Ureter (tissue), 1 donor: ENCODE data around the gene CSNK1G1. TPM values are rescaled to one million over a fixed set of nuclear protein-coding genes. Genes with fewer than 3 reads are reported as not detected.
A peak's percentile ranks its signal among the peaks of the same experiment; 100 is the strongest.

ENCODE experiments used
- DNase-seq: peaks from one replicate; pipeline ENCODE4 v3.0.0-alpha.2; 2020; ENCODE audit warnings: low spot score
- total RNA-seq: library from RNA; stranded (reverse); gene quantifications from one replicate; pipeline ENCODE4 v1.2.4, GENCODE V29; 2023
- donor health status: DM: yes; HTN: yes; CAD: no.

The CSNK1G1 gene
- total RNA-seq, 1 donor from 2014 or later = 29.5 TPM

DNA sequence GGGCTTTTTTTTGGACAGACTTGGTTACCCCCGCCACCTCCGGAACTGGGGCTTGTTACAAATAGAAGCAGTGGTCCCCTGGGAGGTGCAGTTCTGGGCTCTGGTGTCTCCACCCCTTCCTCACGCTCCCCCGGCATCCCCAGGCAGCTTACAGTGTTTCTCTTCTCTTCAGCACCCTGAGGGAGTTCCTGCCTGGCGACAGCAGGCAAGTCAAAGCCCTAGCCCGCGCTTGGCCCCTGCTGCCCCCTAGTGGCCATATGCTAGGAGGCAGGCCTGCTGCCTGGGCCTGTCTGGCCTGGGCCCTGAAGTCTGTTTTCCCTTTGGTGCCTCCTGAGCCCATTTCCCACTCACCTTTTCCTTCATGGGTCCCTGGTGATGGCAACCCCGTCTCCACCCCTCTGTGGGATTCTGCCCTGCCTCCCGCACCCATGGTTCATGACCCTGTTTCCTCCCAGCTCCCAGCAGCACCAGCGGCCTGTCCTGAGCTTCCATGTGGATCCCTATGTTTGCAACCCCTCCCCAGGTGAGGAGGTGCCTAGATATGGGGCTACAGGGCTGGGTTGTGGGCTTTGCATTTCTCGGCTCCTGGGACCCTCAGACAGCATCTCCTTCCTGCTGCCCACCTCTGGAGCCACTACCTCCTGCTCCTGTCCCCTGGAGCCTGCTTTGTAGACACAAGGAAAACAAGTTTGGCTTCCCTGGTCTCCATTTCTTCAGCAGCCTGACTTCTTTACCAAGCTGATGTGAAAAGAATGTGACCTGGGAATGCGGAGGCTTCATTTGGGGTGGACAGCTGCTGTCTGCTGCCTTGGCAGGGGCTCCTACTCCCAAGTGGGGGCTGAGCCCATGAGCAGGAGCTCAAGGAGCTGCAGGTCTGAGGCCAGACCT lies 202.2 kb downstream of the CSNK1G1 start:
- peak; percentile 92 for DNase-seq

DNA sequence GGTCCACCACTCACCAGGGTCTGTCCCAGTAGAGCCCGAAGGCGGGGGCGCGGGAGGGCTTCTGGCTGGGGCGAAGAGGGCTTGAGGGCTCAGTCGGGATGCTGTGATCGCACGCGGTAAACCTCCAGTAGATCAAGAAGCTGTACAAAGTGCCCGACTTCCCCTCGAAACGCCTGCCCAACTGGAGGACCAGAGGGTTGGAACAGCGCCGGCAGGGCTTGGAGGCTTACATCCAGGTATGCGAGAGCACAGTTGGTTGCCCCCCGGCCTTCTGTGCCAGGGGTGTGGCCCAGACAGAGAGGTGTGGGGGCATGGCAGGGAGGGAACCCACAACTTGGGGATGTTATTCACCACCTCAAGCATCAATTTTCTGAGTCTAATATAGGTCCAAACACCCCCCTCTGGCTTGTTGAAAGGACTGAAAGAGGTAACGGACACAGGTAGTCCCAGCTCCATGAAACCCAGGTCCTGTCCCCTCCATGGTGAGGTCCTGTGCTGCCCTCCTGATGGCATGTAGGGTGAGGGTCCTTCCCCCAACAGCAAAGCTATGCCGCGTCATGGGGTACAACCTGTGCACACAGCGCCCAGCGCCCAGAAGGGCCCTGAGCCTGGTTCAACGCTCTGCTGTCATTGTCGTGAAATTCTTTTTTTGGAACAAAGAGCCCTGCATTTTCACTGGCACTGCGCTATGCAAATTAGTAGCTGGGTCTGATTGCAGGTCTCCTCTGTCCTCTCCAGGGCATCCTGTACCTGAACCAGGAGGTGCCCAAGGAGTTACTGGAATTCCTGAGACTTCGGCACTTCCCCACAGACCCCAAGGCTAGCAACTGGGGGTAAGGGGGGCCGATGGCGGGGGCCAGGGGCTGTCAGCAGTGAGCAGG lies 203.2 kb downstream of the CSNK1G1 start:
- no peak for DNase-seq

- DNase-seq = no peak
Observed at GRCh38 chr15:64151727-64152506, 204.1 kb downstream of the CSNK1G1 start, which contains the start of gene SNX22. SNX22 (plus strand) TSS chr15:64151731; CDS start chr15:64151776, 45 bp downstream.

- no peak for DNase-seq
Observed at GRCh38 chr15:64149893-64150578, 205.9 kb downstream of the CSNK1G1 start.

DNA sequence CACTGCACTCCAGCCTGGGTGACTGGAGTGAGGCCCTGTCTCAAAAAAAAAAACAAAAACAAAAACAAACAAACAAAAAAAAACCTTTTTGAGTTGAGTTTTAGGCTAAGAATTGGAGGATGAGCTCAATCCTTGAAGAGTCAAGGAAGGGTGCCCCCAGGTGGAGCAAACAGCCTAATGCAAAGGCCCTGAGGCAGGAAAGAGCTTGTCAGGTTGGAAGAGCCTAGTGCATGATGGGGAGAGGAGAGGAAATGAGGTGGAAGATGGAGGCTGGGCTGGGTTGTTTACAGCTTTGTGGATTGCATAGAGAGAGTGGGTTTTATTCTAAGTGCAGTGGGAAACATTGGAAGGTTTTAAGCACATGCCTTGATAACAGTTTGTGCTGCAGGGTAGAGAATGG lies 206.5 kb downstream of the CSNK1G1 start:
- no peak for DNase-seq

GRCh38 chr15:64148581-64148980 lies 207.4 kb downstream of the CSNK1G1 start:
- DNase-seq = no peak

DNA sequence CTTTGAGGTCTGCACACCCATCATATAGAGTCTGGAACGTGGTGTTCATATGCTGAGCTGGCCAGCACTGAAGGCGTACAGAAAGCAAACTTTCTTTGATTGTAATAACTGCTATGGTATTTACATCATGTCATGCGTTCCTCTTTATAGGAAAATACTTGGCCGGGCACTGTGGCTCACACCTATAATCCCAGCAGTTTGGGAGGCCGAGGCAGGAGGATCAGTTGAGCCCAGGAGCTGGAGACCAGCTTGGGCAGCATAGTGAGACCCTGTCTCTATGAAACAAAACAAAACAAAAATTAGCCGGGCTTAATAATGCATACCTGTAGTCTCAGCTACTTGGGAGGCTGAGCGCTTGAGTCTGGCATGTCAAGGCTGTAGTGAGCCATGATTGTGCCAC lies 207.8 kb downstream of the CSNK1G1 start:
- no peak for DNase-seq

GRCh38 chr15:64146885-64147681 lies 208.9 kb downstream of the CSNK1G1 start:
- DNase-seq = no peak

- DNase-seq = no peak
Observed at GRCh38 chr15:64146520-64146884, 209.5 kb downstream of the CSNK1G1 start.

GRCh38 chr15:64146041-64146440 lies 209.9 kb downstream of the CSNK1G1 start:
- no peak for DNase-seq

- DNase-seq = no peak
Observed at GRCh38 chr15:64144565-64145281, 211.2 kb downstream of the CSNK1G1 start.

GRCh38 chr15:64144192-64144564 lies 211.8 kb downstream of the CSNK1G1 start:
- no peak for DNase-seq

DNA sequence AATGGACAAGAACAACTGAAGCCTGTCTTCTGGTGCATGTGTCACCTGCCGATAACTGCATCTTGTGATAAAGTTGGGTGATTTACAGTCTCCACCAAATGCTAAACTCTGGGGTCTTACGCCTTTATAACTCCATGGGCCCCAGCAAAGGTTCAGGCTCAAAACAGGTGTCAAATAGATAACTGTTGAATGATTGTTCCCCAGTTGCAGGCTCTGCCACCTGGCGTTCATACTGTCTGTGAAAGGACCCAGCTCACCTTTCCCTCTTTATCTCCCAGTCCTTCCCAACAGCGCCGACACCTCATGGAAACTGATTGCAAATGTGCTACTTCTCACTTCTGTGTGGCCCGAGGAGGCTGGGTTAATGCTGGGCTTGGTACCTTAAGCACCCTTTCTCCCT lies 212.7 kb downstream of the CSNK1G1 start:
- DNase-seq = no peak

DNA sequence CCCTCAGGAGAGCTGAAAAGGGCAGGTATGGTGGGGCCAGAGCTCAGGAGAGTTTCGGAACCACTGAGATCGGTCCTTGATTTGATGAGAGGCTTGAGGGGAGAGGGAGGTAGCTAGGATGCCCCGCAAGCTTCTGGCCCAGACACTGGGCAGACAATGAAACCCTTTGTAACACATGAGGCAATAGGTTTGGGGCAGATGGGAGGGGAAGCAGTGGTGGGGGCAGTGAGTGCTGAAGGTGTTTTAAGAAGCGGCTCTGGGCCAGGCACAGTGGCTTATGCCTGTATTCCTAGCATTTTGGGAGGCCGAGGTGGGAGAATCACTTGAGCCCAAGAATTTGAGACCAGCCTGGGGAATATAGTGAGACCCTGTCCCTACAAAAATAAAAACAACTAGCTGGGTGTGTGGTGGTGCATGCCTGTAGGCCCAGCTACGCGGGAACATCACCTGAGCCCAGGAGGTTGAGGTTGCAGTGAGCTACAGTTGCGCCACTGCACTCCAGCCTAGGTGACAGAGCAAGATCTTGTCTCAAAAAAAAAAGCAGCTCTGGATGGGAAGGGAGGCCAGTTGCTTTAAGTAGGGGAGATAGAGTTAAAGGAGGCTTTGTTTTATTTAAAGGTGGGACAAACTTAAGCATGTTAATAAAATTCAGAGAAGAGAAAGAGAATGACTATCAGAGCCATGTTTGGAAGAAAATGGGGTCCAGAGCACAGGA lies 214.0 kb downstream of the CSNK1G1 start:
- no peak for DNase-seq

GRCh38 chr15:64138331-64138941 lies 217.5 kb downstream of the CSNK1G1 start:
- DNase-seq = no peak

GRCh38 chr15:64137226-64137833 lies 218.6 kb downstream of the CSNK1G1 start:
- no peak for DNase-seq

DNA sequence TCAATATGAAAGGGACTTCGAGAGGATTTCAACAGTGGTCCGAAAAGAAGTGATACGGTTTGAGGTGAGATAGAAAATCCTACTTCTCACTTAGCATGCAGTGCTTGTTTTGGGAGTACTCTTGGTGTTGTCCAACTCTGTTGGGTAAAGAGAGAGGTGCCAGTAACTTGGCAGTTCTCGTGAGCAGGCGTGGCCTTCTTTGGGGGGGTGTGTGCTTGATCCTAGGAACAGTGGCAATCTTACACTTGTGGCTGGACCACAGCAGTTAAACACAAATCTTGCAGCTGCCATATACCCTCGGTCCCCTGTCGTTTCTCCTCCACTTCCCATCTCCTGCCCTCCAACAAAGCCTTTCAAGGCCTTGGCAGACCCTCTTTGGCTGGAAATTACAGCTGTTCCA lies 219.6 kb downstream of the CSNK1G1 start:
- no peak for DNase-seq

DNA sequence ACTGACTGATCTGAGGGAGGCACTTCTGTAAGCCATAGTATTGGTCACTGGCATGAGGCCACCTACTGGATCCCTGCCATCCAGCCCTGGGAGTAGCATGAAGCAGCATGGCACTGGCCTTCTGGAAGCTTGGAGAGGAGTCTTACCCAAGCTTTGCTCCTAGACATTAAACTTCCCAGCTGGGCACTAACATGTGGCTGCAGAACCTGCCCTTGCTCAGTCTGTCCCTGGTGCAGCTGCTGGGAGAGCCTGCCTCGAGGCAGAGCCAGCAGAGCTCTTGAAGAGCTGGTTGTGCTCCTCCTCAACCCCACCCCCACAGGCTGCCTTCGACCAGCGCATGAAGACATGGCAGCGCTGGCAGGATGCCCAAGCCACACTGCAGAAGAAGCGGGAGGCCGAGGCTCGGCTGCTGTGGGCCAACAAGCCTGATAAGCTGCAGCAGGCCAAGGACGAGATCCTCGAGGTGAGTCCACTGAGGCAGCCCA lies 221.6 kb downstream of the CSNK1G1 start:
- no peak for DNase-seq
